ENCODE data around the gene CMIP.

The CMIP gene

DNA sequence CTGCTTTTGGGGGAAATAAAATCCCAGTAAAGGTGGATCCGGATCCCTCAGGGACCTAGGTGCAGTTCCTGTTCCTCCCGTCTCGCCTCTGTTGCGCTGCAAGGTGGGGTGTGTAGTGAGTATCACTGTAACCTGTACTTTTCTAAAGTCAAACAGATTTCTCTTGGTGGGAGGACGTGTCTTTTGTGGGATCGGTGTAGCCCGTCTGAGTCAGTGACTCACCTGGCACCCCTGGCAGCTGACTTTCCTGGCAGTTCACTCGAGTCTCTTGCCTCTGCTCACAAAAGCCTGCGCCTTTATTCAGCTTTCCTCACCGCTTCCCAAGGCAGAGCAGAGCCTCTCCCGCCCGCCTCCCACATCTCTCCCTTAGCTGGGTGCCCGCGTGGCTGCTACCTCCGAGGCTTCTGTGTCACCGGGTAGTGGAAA lies 85.7 kb downstream of the CMIP start:
- Histone ChIP-seq H3K79me2 (ENCODE audit: insufficient read depth, low read length) (peaks cover 43% of the 10 kb centered on the region), H3K9ac (ENCODE audit: low read depth, low read length, poor library complexity, severe bottlenecking) (no peak overlapping the region), H3K9me3 (ENCODE audit: insufficient read depth, low read depth, low read length) (no peaks in the 10 kb centered on the region; the same call in 1 of the 2 replicates), H3K36me3 (ENCODE audit: insufficient read depth, low read length) (no peaks in the 10 kb centered on the region), H3K4me2 (ENCODE audit: low read depth, low read length, poor library complexity, severe bottlenecking) (no peak overlapping the region), H3K4me1 (ENCODE audit: insufficient read depth, low read length, poor library complexity, severe bottlenecking) (no peaks in the 10 kb centered on the region), H2AFZ (ENCODE audit: low read length) (no peak overlapping the region), H3K9me2 (replicated peaks; ENCODE audit: low read depth, low read length) (no peaks in the 10 kb centered on the region), H4K20me1 (ENCODE audit: insufficient read depth, low read length, poor library complexity, severe bottlenecking) (no peaks in the 10 kb centered on the region), H3F3A (ENCODE audit: low read depth) (no peaks in the 10 kb centered on the region), H3K27me3 (ENCODE audit: insufficient read depth, low read length, poor library complexity, severe bottlenecking) (no peaks in the 10 kb centered on the region), H3K4me3 (ENCODE audit: low read length, poor library complexity, severe bottlenecking) (no peak overlapping the region)
- TF ChIP-seq EZH2phosphoT487 (IDR thresholded peaks at IDR 0.05; ENCODE audit: borderline replicate concordance), result no peak
- TF ChIP-seq, protein P1, sequence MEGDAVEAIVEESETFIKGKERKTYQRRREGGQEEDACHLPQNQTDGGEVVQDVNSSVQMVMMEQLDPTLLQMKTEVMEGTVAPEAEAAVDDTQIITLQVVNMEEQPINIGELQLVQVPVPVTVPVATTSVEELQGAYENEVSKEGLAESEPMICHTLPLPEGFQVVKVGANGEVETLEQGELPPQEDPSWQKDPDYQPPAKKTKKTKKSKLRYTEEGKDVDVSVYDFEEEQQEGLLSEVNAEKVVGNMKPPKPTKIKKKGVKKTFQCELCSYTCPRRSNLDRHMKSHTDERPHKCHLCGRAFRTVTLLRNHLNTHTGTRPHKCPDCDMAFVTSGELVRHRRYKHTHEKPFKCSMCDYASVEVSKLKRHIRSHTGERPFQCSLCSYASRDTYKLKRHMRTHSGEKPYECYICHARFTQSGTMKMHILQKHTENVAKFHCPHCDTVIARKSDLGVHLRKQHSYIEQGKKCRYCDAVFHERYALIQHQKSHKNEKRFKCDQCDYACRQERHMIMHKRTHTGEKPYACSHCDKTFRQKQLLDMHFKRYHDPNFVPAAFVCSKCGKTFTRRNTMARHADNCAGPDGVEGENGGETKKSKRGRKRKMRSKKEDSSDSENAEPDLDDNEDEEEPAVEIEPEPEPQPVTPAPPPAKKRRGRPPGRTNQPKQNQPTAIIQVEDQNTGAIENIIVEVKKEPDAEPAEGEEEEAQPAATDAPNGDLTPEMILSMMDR (conservative IDR thresholded peaks at IDR 0.05; ENCODE audit: low read length), result no peak

DNA sequence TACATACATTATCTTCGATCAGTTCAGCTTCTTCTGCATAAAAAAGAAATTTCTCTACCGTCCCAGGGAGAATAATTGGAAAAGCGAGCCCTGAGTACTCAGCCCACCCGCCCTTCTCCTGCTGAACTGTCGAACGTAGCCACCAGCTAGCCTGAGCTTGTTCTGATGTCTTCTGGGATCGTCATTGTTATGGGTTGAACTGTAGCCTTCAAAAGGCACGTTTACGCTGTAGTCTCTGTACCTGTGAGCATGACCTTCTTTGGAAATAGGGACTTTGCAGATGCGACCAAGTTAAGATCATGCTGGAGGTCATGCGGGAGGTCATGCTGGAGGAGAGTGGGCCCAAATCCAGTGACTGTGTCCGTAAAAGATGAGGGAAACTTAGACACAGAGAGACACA lies 86.2 kb downstream of the CMIP start:
- Histone ChIP-seq H3K79me2 (ENCODE audit: insufficient read depth, low read length) (peaks cover 43% of the 10 kb centered on the region), H3K4me2 (ENCODE audit: low read depth, low read length, poor library complexity, severe bottlenecking) (no peak overlapping the region), H3F3A (ENCODE audit: low read depth) (no peaks in the 10 kb centered on the region), H3K4me3 (ENCODE audit: low read length, poor library complexity, severe bottlenecking) (no peak overlapping the region), H3K36me3 (ENCODE audit: insufficient read depth, low read length) (no peaks in the 10 kb centered on the region), H3K9me3 (ENCODE audit: insufficient read depth, low read depth, low read length) (no peaks in the 10 kb centered on the region; the same call in 1 of the 2 replicates), H3K27me3 (ENCODE audit: insufficient read depth, low read length, poor library complexity, severe bottlenecking) (no peaks in the 10 kb centered on the region), H3K9ac (ENCODE audit: low read depth, low read length, poor library complexity, severe bottlenecking) (no peak overlapping the region), H4K20me1 (ENCODE audit: insufficient read depth, low read length, poor library complexity, severe bottlenecking) (no peaks in the 10 kb centered on the region), H3K9me2 (replicated peaks; ENCODE audit: low read depth, low read length) (no peaks in the 10 kb centered on the region), H2AFZ (ENCODE audit: low read length) (no peak overlapping the region), H3K4me1 (ENCODE audit: insufficient read depth, low read length, poor library complexity, severe bottlenecking) (no peaks in the 10 kb centered on the region)
- no peak for TF ChIP-seq EZH2phosphoT487 (IDR thresholded peaks at IDR 0.05; ENCODE audit: borderline replicate concordance)

DNA sequence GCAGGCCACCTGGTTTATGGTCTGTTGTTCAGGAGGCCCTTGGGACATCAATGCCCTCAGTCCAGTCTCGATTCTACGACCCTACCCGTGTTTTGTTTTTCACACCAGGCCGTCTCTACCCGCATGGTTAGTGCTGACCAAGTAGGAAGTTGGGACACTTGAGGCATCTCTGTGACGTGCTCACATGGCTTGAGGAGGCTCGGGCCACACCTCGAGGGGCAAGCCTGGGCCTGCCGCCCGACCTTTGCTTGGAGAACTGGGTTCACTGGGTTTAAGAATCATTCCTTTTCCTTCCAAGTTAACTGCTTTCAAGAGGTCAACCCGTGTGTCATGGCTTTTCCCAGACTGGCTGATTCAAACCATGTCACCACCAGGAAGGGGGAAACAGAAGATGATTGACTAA lies 86.8 kb downstream of the CMIP start:
- H3K4me3 ChIP-seq (ENCODE audit: low read length, poor library complexity, severe bottlenecking), result no peak overlapping the region
- H2AFZ ChIP-seq (ENCODE audit: low read length), result no peak overlapping the region
- H3F3A ChIP-seq (ENCODE audit: low read depth), result no peaks in the 10 kb centered on the region
- H4K20me1 ChIP-seq (ENCODE audit: insufficient read depth, low read length, poor library complexity, severe bottlenecking), result no peaks in the 10 kb centered on the region
- H3K9me2 ChIP-seq (replicated peaks; ENCODE audit: low read depth, low read length), result no peaks in the 10 kb centered on the region
- no peaks in the 10 kb centered on the region for H3K27me3 ChIP-seq (ENCODE audit: insufficient read depth, low read length, poor library complexity, severe bottlenecking)
- no peaks in the 10 kb centered on the region; the same call in 1 of the 2 replicates for H3K9me3 ChIP-seq (ENCODE audit: insufficient read depth, low read depth, low read length)
- H3K4me1 ChIP-seq (ENCODE audit: insufficient read depth, low read length, poor library complexity, severe bottlenecking), result no peaks in the 10 kb centered on the region
- H3K9ac ChIP-seq (ENCODE audit: low read depth, low read length, poor library complexity, severe bottlenecking), result no peak overlapping the region
- H3K36me3 ChIP-seq (ENCODE audit: insufficient read depth, low read length), result no peaks in the 10 kb centered on the region
- H3K4me2 ChIP-seq (ENCODE audit: low read depth, low read length, poor library complexity, severe bottlenecking), result no peak overlapping the region
- TF ChIP-seq, protein P1 (conservative IDR thresholded peaks at IDR 0.05; ENCODE audit: low read length), result no peak
- TF ChIP-seq EZH2phosphoT487 (IDR thresholded peaks at IDR 0.05; ENCODE audit: borderline replicate concordance), result no peak
- peaks cover 44% of the 10 kb centered on the region for H3K79me2 ChIP-seq (ENCODE audit: insufficient read depth, low read length)

DNA sequence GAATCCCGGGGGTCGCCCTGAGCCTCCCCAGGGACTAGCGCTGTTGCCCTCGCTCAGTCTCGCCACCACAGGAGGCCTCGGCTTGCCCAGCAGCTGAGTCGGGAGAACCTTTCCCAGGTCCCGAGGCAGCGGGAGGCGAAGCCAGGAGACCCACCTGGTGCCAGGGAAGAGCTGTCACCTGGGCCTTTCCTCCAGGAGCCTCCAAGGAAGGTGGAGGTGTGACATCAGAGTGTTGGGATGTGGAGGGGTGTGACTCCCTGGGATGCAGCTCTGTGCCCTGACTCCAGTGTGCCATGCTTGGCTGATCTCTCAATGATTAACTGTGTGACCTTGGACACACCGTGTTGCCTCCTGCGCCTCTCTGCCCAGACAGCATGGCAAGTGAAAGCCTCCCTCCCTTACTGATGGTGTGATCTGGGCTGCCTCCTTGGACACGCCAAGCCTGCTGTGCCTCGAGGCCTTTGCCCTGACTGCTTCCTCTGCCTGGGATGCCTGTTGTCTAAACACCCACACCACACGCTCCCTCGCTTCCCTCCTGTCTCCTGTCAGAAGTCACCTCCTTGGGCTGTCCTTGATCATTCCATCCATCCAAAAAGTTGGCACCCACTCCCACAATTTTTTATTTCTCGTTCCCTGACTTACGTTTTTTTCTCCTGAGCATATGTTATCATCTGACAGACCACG lies 88.0 kb downstream of the CMIP start:
- TF ChIP-seq, protein P1 (conservative IDR thresholded peaks at IDR 0.05; ENCODE audit: low read length), result no peak
- TF ChIP-seq EZH2phosphoT487 (IDR thresholded peaks at IDR 0.05; ENCODE audit: borderline replicate concordance), result no peak
- no peaks in the 10 kb centered on the region for H3K27me3 ChIP-seq (ENCODE audit: insufficient read depth, low read length, poor library complexity, severe bottlenecking)
- no peak overlapping the region for H3K4me2 ChIP-seq (ENCODE audit: low read depth, low read length, poor library complexity, severe bottlenecking)
- peaks cover 40% of the 10 kb centered on the region for H3K79me2 ChIP-seq (ENCODE audit: insufficient read depth, low read length)
- no peaks in the 10 kb centered on the region for H3K4me1 ChIP-seq (ENCODE audit: insufficient read depth, low read length, poor library complexity, severe bottlenecking)
- no peak overlapping the region for H3K9ac ChIP-seq (ENCODE audit: low read depth, low read length, poor library complexity, severe bottlenecking)
- H3F3A ChIP-seq (ENCODE audit: low read depth), result no peaks in the 10 kb centered on the region
- H2AFZ ChIP-seq (ENCODE audit: low read length), result no peak overlapping the region
- H3K9me3 ChIP-seq (ENCODE audit: insufficient read depth, low read depth, low read length), result no peaks in the 10 kb centered on the region; the same call in 1 of the 2 replicates
- no peaks in the 10 kb centered on the region for H3K36me3 ChIP-seq (ENCODE audit: insufficient read depth, low read length)
- no peak overlapping the region for H3K4me3 ChIP-seq (ENCODE audit: low read length, poor library complexity, severe bottlenecking)
- peaks cover under 1% of the 10 kb centered on the region for H4K20me1 ChIP-seq (ENCODE audit: insufficient read depth, low read length, poor library complexity, severe bottlenecking)
- no peaks in the 10 kb centered on the region for H3K9me2 ChIP-seq (replicated peaks; ENCODE audit: low read depth, low read length)

Data from Loucy (cell line).